Measurements from ENCODE around the gene TMEM14A. TPM values are rescaled to one million over a fixed set of nuclear protein-coding genes. Genes with fewer than 3 reads are reported as not detected.

The TMEM14A gene, protein sequence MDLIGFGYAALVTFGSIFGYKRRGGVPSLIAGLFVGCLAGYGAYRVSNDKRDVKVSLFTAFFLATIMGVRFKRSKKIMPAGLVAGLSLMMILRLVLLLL
- 10 to 100 TPM; 40.4 to 43.3 (median 42.3) TPM for polyA plus RNA-seq (ENCODE audit: insufficient read length in 3 of 3)
- long read RNA-seq, donor 1, transcript TMEM14A-201 (5 exons, 992 nt), result major isoform, 51 of 64 reads
- long read RNA-seq, donor 1, partial matches to known transcripts, result 13 of 64 reads
- long read RNA-seq, donor 1, other reads (novel, unspliced or antisense), result 0 of 64 reads
- long read RNA-seq, donor 2, transcript TMEM14A-201 (5 exons, 992 nt), result major isoform, 51 of 51 reads
- long read RNA-seq, donor 2, partial matches to known transcripts, result 0 of 51 reads
- long read RNA-seq, donor 2, other reads (novel, unspliced or antisense), result 0 of 51 reads
- long read RNA-seq, donor 3, transcript TMEM14A-201 (5 exons, 992 nt), result major isoform, 48 of 57 reads
- long read RNA-seq, donor 3, partial matches to known transcripts, result 9 of 57 reads
- long read RNA-seq, donor 3, other reads (novel, unspliced or antisense), result 0 of 57 reads
- long read RNA-seq, donor 4, transcript TMEM14A-201 (5 exons, 992 nt), result major isoform, 71 of 71 reads
- long read RNA-seq, donor 4, partial matches to known transcripts, result 0 of 71 reads
- long read RNA-seq, donor 4, other reads (novel, unspliced or antisense), result 0 of 71 reads
- long read RNA-seq, donor 5, transcript TMEM14A-201 (5 exons, 992 nt), result major isoform, 19 of 19 reads
- long read RNA-seq, donor 5, partial matches to known transcripts, result 0 of 19 reads
- long read RNA-seq, donor 5, other reads (novel, unspliced or antisense), result 0 of 19 reads
- long read RNA-seq, donor 6, transcript TMEM14A-201 (5 exons, 992 nt), result major isoform, 48 of 57 reads
- long read RNA-seq, donor 6, partial matches to known transcripts, result 9 of 57 reads
- long read RNA-seq, donor 6, other reads (novel, unspliced or antisense), result 0 of 57 reads
- long read RNA-seq, donor 7, transcript TMEM14A-201 (5 exons, 992 nt), result major isoform, 49 of 49 reads
- long read RNA-seq, donor 7, partial matches to known transcripts, result 0 of 49 reads
- long read RNA-seq, donor 7, other reads (novel, unspliced or antisense), result 0 of 49 reads
- long read RNA-seq, donor 8, transcript TMEM14A-201 (5 exons, 992 nt), result major isoform, 24 of 24 reads
- long read RNA-seq, donor 8, partial matches to known transcripts, result 0 of 24 reads
- long read RNA-seq, donor 8, other reads (novel, unspliced or antisense), result 0 of 24 reads
- long read RNA-seq, donor 9, transcript TMEM14A-201 (5 exons, 992 nt), result major isoform, 53 of 53 reads
- long read RNA-seq, donor 9, partial matches to known transcripts, result 0 of 53 reads
- long read RNA-seq, donor 9, other reads (novel, unspliced or antisense), result 0 of 53 reads
- long read RNA-seq, donor 10, transcript TMEM14A-201 (5 exons, 992 nt), result major isoform, 46 of 46 reads
- long read RNA-seq, donor 10, partial matches to known transcripts, result 0 of 46 reads
- long read RNA-seq, donor 10, other reads (novel, unspliced or antisense), result 0 of 46 reads
- long read RNA-seq, donor 11, transcript TMEM14A-201 (5 exons, 992 nt), result major isoform, 26 of 26 reads
- long read RNA-seq, donor 11, partial matches to known transcripts, result 0 of 26 reads
- long read RNA-seq, donor 11, other reads (novel, unspliced or antisense), result 0 of 26 reads
- long read RNA-seq, donor 12, transcript TMEM14A-201 (5 exons, 992 nt), result major isoform, 54 of 64 reads
- long read RNA-seq, donor 12, partial matches to known transcripts, result 10 of 64 reads
- long read RNA-seq, donor 12, other reads (novel, unspliced or antisense), result 0 of 64 reads
- long read RNA-seq, donor 13, transcript TMEM14A-201 (5 exons, 992 nt), result major isoform, 8 of 8 reads
- long read RNA-seq, donor 13, partial matches to known transcripts, result 0 of 8 reads
- long read RNA-seq, donor 13, other reads (novel, unspliced or antisense), result 0 of 8 reads
- long read RNA-seq, donor 14, transcript TMEM14A-201 (5 exons, 992 nt), result major isoform, 57 of 57 reads
- long read RNA-seq, donor 14, partial matches to known transcripts, result 0 of 57 reads
- long read RNA-seq, donor 14, other reads (novel, unspliced or antisense), result 0 of 57 reads
- long read RNA-seq, donor 15, transcript TMEM14A-201 (5 exons, 992 nt), result major isoform, 68 of 76 reads
- long read RNA-seq, donor 15, partial matches to known transcripts, result 8 of 76 reads
- long read RNA-seq, donor 15, other reads (novel, unspliced or antisense), result 0 of 76 reads
- long read RNA-seq, donor 16, transcript TMEM14A-201 (5 exons, 992 nt), result major isoform, 44 of 51 reads
- long read RNA-seq, donor 16, partial matches to known transcripts, result 7 of 51 reads
- long read RNA-seq, donor 16, other reads (novel, unspliced or antisense), result 0 of 51 reads

DNA sequence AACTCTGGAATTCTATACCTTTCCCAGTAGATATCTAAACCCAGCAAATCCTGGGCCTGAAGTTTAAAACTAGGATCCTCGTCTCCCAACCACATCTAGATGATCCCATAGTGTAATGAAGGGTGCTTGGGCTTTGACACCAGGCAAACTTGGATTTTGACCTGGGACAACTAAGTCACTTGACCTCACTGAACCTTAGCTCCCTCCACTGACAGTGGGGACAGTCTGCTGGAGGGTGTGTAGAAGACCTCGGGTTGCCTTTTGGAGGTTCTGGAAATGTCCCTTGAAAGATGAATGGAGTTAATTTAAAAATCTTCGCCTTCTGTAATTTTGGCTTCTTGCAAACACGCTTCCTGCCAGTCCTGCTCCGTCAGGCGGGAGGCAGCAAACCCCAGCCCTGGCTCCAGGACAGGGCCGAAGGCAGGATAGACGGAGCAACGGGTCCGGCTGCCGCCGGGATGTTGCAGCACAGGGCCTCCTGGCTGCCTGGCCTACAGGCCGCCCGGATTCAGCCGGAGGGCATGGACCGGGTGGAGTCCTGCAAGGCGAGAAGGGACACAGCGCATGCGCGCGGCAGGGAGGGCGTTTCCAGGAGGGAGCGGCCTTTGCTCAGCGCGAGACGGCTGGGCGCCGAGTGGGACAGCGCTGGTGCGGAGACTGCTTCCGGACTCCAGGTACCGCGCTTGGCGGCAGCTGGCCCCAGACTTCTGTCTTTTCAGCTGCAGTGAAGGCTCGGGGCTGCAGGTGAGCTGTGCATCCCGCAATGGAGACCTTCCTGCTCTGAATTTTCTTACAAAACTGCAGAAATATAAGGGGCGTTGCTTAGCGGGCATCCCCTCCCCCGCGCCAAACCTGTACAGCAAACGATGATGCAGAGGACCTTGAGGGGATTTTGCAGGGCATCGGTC lies at the start of gene TMEM14A:
TMEM14A (plus strand) TSS at position 612 of the 908 bp plus-strand sequence. CDS start 5,990 bp downstream, outside the sequence.
- DNase-seq, result peak; percentile 90

DNA sequence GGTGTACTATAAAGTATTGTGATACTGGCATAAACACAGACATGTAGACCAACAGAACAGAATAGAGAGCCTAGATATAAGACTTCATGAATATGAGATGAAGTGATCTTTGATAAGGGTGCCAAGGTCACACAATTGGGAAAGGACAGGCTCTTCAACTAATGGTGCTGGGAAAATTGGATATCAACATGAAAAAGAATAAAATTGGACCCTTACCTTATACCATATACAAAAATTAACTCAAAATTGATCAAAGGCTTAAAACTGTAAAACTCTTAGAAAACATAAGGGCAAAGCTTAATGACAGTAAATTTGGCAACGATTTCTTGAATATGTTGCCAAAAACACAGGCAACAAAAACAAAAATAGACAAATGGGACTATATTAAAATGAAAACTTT lies 49.3 kb upstream of the TMEM14A start:
- DNase-seq, result no peak

DNA sequence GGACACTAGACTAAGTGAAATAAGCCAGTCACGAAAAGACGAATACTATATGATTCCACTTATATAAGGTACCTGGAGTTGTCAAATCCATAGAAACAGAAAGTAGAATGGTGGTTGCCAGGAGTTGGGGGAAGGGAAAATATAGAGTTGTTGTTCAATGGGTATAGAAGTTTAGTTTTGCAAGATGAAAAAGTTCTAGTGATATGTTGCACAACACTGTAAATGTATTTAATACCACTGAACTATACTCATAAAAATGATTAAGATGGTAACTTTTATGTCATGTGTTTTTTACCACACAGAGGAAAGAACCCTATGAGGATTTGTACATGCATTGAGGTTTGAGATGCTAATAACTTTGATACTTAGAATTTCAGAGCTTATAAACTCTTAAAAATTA lies 48.1 kb upstream of the TMEM14A start:
- no peak for DNase-seq

DNA sequence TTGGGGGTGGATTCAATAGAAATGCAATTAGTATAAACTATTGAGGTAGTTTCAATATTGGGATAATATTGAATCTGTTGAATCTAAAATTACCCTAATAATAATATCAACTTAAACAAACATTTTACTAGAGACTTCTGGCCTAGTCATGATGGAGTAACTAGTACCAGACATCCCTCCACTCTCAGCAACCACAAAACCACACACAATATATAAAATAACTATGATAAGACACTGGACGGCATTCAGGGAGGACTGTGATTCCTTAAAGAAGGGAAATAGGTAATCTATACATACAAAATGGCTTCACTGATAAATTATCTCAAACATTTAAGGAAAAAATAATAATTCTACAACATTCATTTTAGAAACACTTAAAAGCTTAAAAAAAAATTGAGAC lies 38.9 kb upstream of the TMEM14A start:
- no peak for DNase-seq

DNA sequence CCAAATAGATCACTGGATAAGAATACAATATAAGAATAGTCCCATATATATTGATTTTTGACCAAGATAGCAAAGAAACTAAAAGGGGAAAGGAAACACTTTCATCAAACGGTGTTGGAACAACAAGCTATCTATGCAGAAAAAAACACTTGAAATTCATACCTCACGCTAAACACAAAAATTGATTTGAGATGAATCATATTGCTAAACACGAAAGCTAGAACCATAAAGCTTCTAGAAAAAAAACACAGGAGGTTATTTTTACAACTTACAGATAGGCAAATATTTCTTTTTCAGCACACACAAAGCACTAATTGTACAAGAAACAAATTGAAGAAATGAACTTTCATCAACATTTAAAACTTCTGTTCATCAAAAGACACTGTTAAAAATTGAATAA lies 36.7 kb upstream of the TMEM14A start:
- no peak for DNase-seq

DNA sequence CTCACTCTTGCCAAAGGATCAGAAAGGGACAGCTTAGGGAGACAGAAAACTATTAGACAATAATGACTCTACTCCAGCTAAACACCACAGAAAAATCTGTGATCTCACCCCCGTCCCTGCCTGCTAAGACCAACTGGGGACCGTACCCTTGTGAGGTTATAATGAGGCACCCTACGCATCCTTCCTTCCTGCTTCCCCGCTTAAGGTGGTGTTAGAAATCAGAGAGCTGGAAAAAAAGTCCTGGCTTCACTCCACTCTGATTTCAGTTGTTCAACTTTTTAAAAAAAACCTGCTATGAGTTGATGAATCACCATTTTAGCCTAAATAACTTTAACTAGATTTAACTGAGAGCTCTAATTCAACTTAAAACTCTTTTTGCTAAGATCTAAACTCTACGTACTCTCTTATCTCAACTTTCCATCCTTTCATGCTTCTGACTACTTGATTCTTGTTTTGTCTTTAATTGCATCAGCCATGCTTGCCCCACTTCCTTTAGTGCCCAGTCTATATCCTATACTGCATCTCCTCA lies 35.8 kb upstream of the TMEM14A start:
- no peak for DNase-seq

DNA sequence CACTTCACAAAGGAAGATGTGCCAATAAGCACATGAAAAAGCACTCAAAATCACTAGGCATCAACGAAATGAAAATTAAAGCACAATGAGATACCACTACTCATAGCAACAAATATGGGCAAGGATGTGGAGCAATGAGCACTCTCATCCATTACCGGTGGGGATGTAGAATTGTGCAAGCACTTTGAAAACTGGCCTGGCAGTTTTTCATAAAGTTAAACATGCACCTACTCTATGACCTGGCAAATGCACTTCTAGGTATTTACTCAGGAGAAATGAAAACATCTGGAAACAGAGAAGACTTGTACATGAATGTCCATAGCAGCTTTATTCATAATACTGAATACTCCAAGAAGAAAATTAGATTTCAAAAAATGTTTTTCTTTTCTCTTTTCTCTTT lies 34.1 kb upstream of the TMEM14A start:
- DNase-seq, result no peak

DNA sequence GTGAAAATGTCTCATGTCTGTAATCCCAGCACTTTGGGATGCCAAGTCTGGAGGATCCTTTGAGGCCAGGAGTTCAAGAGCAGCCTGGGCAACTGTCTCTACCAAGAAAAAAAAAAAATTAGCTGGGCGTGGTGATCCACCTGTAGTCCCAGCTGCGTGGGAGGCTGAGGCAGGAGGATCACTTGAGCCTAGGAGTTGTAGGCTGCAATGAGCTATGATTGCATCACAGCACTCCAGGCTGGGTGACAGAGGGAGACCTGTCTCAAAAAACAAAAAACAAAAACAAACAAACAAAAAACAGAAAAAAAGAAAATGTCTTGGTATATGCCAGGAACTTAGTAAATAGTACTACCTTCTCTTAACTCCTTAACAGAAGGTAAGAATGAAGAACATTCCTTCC lies 31.4 kb upstream of the TMEM14A start:
- no peak for DNase-seq

DNA sequence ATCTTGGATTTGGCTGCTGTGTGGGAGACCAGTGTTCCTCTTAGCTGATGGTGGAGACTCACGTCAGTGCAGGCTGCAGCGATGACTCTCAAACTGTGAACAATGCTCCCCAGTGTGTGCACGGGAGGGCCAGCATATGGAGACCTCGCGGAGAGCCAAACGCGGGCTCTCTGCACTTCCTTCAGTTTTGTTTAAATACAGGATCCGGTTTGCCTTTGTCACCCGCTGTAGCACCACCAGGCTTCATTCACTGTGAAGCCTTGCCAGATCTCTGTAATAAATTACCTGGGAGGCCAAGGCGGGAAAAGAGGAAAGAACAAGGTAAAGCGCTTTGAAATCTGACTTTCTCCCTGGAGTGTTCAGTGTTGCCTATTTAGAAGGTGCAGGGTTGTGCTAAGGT lies 30.7 kb upstream of the TMEM14A start:
- no peak for DNase-seq

DNA sequence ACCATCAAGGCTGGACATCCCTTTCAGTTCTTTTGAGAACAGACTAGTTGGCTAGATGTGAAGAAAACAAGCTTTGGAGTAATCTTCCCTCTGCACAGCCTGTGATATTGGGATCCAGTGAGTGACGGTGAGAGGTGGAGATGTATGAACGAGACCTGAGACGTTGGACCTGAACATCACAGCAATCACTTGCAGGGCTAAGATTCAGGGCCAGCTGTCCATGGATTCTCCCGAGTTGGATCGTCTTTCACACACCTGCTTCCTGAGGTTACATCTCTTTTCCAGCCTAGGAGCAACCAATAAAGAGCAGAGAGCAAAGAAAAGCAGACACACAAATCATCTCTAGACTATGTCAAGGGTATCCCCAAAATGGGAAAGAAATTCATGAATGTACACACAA lies 30.0 kb upstream of the TMEM14A start:
- no peak for DNase-seq

DNA sequence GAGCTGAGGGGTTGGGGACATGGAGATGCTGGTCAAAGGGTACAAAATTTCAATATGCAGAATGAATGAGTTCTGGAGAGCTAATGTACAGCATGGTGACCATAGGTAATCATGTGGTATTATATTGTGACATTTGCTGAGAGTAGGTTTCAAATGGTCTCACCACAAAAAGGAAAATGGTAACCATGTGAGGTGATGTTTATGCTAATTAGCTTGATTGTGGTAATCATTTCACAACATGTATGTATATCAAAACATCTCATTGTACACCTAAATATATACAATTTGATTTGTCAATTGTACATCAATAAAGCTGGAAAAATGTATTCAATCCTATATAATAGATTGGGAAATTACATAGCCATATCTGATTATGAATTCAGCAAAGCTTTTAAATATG lies 29.5 kb upstream of the TMEM14A start:
- no peak for DNase-seq

DNA sequence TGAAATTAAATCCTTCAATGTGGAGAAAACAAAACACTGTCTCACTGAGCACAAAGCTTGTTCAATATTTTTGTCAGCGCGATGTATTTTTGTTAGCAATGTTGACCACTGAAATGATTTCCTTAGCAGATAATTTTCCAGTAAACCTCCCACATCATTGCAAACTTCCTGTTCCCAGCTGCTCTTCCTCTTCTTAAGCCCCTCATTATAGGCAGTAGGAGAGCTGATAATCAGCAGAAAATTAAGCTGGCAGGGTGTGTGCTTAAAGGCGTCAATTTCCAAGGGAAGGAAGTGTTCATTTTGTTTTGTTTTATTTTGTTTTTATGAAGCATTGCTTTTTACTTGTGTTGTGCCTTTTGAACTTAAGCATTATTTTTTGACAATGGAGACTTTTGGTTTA lies 29.1 kb upstream of the TMEM14A start:
- DNase-seq, result no peak

DNA sequence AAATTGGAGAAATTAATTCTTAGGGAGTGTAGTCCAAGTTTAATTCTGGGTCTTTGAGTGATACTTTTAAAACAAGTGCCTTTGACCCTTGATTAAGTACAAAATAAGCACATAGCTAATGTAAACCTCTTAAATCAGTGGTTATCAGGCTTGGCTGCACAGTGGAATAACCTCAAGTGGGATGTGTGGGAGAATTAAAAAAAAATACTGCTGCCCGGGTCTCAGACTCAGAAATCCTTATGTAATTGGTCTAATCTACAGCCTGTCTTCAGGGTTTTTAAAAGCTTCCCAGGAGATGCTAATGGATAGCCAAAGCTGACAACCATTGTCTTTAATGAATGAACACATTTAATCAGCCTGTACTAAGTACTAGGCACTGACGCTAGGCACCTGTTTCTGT lies 28.5 kb upstream of the TMEM14A start:
- peak; percentile 61 for DNase-seq

DNA sequence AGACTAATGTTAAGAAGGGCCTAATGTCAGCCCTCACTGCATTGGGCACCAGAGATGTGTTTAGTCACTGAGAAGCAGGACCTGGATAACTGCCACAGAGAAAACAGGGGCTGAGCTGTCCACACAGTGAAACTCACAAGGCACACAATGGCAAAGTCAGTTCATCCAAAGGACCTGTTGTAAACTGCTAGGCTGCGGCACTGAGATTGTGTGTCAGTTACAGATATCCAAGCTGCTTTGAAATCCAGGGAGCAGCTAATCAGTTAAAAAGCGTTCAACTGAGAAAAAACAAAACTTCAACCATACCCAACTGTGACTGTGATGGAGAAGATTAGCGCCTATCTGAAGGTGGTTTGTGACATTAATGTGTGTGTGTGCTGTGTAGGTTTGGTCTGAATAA lies 27.8 kb upstream of the TMEM14A start:
- no peak for DNase-seq

DNA sequence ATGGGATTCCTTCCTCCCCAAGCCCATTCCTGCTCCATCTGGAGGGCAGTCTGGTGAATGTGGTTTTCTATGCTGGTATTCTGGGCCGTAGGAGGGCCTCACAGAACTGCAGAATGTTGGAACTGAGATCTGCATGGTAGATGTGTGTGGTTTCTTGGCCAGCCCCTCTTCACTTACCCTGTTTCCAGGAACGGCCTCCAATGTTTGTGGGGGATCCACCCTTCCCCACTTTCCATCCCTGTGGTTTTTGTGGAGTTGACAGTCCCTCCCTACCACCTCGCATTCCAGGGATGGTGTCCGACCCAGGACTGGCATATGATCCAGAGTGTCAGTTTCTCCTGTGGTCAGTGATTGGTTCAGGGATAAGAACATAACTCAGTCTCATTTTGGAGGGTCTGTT lies 26.7 kb upstream of the TMEM14A start:
- DNase-seq, result no peak

DNA sequence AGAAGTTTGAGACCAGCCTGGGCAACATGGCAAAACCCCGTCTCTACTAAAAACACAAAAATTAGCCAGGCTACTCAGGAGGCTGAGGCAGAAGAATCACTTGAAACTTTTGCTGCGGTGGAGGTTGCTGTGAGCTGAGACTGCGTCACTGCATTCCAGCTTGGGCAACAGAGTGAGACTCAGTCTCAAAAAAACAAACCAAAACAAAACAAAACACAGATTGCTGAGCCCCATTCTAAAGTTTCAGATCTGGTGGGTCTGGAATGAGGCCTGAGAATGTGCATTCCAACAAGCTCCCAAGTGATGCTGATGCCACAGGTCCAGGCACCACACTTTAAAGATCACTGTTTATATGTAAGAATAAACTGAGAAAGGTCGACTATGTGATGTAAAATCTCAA lies 24.9 kb upstream of the TMEM14A start:
- no peak for DNase-seq

DNA sequence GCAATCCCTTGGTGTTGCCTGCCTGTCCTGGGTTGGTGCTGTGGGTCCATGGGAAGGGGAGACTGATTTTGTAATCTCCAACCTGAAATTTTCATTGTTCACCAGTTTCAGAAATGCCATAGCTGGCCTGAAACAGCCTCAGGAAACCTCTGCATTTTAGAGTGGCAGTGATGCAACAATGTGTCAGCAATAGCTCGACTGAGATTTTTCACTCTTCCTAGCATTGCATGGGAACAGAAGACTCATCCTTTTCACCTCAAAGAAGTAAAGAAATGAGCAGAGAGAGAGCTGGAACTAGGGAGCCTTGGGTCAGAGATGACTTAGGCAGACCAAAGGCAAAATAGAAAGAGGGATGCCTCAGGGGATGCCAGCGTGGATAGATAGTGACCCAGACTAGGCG lies 23.7 kb upstream of the TMEM14A start:
- no peak for DNase-seq

DNA sequence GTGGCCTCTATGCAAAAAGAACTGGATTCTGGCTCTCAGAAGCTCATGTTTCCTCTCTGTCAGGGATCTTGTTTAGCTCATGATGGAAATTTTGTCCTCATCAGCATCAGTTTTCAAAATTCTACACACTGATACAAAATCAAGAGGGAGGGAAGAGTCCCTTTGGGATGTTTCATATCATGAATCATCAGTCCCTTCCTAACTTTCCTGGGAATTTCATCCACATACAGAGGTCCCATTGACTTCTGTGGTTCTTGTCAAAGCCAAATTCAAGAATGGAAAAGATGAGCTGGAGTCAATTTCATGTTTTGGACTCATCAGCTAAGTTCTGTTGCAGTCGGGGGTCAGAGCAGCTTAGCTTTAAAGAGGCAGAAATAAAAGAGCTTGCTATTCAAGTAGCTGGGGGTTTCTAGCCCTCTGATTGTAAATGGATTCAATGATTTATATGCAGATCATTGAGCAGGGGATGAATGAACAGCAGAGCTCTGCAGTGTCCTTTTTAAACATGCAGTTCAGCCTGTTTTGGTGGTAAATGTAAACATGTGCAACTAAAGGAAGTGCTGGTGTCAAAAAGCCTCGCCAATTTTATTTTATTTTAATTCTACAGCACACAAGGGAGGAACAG lies 21.3 kb upstream of the TMEM14A start:
- DNase-seq, result no peak
